HL-60/S4 (cell line): ENCODE data around the gene HTT.
"Not testable (repeated sequence)": the region's sequence is repeated elsewhere in the genome, so short reads cannot be mapped to it uniquely, and the experiment has no call there.

Experiments used
- in situ Hi-C: fragments of 300-500 bp; cut with MboI; formaldehyde crosslinking; loops from 2 replicates; pipeline ENCODE4 v1.14.3; 2022; ENCODE audit warnings: low sequenced_read_pairs

The HTT gene

GRCh38 chr4:3044870-3045819 is 29.3 kb upstream of the HTT start:
- in situ Hi-C loops, result no loop called here

- in situ Hi-C loops, result no loop called here
These were observed 28.3 kb upstream of the HTT start for GRCh38 chr4:3046162-3046561.

- in situ Hi-C loops, result no loop called here
These were observed 27.9 kb upstream of the HTT start for GRCh38 chr4:3046623-3047022.

- in situ Hi-C loops, result no loop called here
These were observed 26.8 kb upstream of the HTT start for GRCh38 chr4:3047464-3048286.

- in situ Hi-C loops, result not testable (repeated sequence)
These were observed 23.2 kb upstream of the HTT start for GRCh38 chr4:3051141-3051897.

- in situ Hi-C loops, result no loop called here
These were observed 20.2 kb upstream of the HTT start for GRCh38 chr4:3054169-3054759.

GRCh38 chr4:3059943-3060342 is 14.5 kb upstream of the HTT start:
- in situ Hi-C loops, result no loop called here

- in situ Hi-C loops, result no loop called here
These were observed 13.5 kb upstream of the HTT start for GRCh38 chr4:3060946-3061345.

- in situ Hi-C loops, result no loop called here
These were observed 12.0 kb upstream of the HTT start for GRCh38 chr4:3062471-3062870.

- in situ Hi-C loops, result no loop called here
These were observed 8.9 kb upstream of the HTT start for GRCh38 chr4:3065551-3065950.

GRCh38 chr4:3066836-3067400 is 7.6 kb upstream of the HTT start:
- in situ Hi-C loops, result no loop called here

- in situ Hi-C loops, result no loop called here
These were observed 6.9 kb upstream of the HTT start for GRCh38 chr4:3067473-3068001.

- in situ Hi-C loops, result no loop called here
These were observed 4.8 kb upstream of the HTT start for GRCh38 chr4:3069661-3070199.

- in situ Hi-C loops, result no loop called here
These were observed 3.6 kb upstream of the HTT start for GRCh38 chr4:3070709-3071500.

- in situ Hi-C loops, result no loop called here
These were observed 2.7 kb upstream of the HTT start for GRCh38 chr4:3071811-3072210.

- in situ Hi-C loops, result no loop called here
These were observed 1.1 kb upstream of the HTT start for GRCh38 chr4:3073158-3074077.

GRCh38 chr4:3074846-3075651 is 568 bp downstream of the HTT start:
- in situ Hi-C loops, result no loop called here
